ENCODE results near the gene APOE. TPM values are rescaled to one million over a fixed set of nuclear protein-coding genes. Genes with fewer than 3 reads are reported as not detected.

Gene APOE
- total and polyA plus RNA-seq, 2 of the 13 experiments (the other 11 are each of a cell fraction or from before 2014, with no cell fraction given), result 1,328 to 1,470 TPM

DNA sequence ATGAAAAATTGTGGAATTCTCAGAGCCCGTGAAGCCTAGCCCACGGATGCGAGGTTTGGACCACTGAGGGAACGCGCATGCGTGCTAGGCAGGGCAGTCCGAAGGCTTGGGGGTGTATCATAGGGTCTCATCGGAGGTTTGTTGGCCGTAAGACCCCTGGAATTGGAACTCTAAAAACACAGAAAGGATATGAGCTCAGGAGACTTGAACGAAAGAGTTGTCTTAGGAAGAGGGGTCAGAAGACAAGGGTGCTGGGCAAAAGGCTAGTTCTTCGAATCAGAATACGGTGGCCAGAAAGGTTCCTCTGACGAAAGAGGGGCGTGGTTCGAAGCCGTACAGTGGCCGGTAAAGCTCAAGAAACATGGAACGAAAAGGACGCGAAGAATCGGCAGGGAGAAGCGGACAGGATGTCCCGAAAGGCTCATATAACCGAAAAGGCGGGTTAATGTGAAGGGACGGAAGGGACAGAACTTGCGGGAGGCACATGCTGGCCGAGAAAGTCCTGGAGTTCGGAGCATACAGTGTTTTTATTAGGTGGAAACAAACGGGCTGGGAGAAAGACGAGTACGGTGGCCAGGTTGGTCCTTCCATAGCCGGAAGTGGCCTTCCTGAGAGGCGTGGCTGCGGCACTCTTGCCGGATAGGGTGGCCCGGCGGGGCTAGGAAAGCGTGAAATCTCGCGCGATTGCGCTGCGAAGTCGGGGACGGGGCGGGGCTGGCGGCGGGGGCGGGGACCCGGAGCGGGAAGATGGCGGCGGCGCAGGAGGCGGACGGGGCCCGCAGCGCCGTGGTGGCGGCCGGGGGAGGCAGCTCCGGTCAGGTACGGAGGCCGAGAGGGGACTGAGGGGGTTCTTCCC lies 49.3 kb downstream of the APOE start, which contains the start of gene CLPTM1:
Gene CLPTM1, plus strand, starts transcription at position 732 of the 856 bp plus-strand sequence. Its CDS starts 16 bp downstream, at position 748.
- DNase-seq (ENCODE audit: low spot score) (peak; percentile 91), FAIRE-seq (peak; percentile 26), ATAC-seq (peak; percentile 85)
- Histone ChIP-seq H2AFZ (ENCODE audit: low read length) (peak within 1 kb of the TSS; percentile 82), H3K79me2 (ENCODE audit: insufficient read depth, low read length) (peaks cover 50% of the 10 kb centered on the region), H3K36me3 (replicated peaks in 1 of 2; ENCODE audit: control insufficient read depth in 1 of 2, insufficient read depth in 2 of 2, low read length in 2 of 2) (peaks cover 3 to 5% of the 10 kb centered on the region in 2 experiments), H3K4me3 (replicated peaks in 1 of 3; ENCODE audit: insufficient read depth in 1 of 3, low read depth in 2 of 3, low read length in 3 of 3) (peak within 1 kb of the TSS; percentile 93 to 100 (median 99)), H3K27me3 (ENCODE audit: control insufficient read depth in 1 of 2, insufficient read depth in 2 of 2, low read length in 2 of 2) (no peaks in the 10 kb centered on the region; a peak in 1 of 5 replicates), H3K9ac (ENCODE audit: insufficient read depth, low read depth, low read length) (peak within 1 kb of the TSS; percentile 97), H3K27ac (ENCODE audit: extremely low read length, insufficient read depth, low read length) (peak within 1 kb of the TSS; percentile 91), H3K9me3 (ENCODE audit: low read length) (no peaks in the 10 kb centered on the region), H3K4me1 (ENCODE audit: insufficient read depth, low read length) (peaks cover 72% of the 10 kb centered on the region), H3K4me2 (ENCODE audit: low read depth, low read length) (peak within 1 kb of the TSS; percentile 96), H4K20me1 (ENCODE audit: insufficient read depth, low read length) (peaks cover 19% of the 10 kb centered on the region)
- intact Hi-C loops (cut with micrococcal nuclease; ENCODE audit: unreplicated experiment), result loop anchor here (10.0 kb wide), 1 partner anchor 110 kb away; the partner anchor contains the start of gene NECTIN2
- ChIA-PET CTCF (ENCODE audit: low intra/inter-chr PET ratio, low total read pairs) (interaction anchor here (1.4 kb wide), 1 partner anchor 51 kb away, joined by 4 read pairs; no protein-coding TSS in a partner anchor), POLR2A (interaction anchor here (0.6 to 5.2 kb wide), 18 partner anchors 9 to 142 kb away, joined by 3 to 57 read pairs (median 6); partner anchors contain the start of genes APOC1, APOC2, APOE and CLASRP)
- TSS peak; percentile 95 for BruUV-seq (replicated peaks)
- in situ Hi-C loops (cut with HindIII; ENCODE audit: extremely low pct_ligation_motif_present, low pct_unique_long_range_greater_than_20kb), result no loop called here
- WGBS (ENCODE audit: low lambda C conversion rate), result under 1% methylated on average over 34 of the region's 65 CpGs
- TF ChIP-seq ZNF83 (CRISPR knock-in tag; IDR thresholded peaks at IDR 0.05; ENCODE audit: borderline replicate concordance) (no peak), KDM5A (IDR thresholded peaks at IDR 0.05; ENCODE audit: borderline replicate concordance, low read length) (peak; percentile 98), TEAD2 (CRISPR knock-in tag; IDR thresholded peaks at IDR 0.05) (no peak), ZNF746 (CRISPR knock-in tag; IDR thresholded peaks at IDR 0.05) (no peak), GTF2F1 (IDR thresholded peaks at IDR 0.05; ENCODE audit: low read length) (no peak)
- TF ChIP-seq, protein P1, sequence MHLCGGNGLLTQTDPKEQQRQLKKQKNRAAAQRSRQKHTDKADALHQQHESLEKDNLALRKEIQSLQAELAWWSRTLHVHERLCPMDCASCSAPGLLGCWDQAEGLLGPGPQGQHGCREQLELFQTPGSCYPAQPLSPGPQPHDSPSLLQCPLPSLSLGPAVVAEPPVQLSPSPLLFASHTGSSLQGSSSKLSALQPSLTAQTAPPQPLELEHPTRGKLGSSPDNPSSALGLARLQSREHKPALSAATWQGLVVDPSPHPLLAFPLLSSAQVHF (CRISPR knock-in tag; IDR thresholded peaks at IDR 0.05), result no peak
- TF ChIP-seq, protein P2, sequence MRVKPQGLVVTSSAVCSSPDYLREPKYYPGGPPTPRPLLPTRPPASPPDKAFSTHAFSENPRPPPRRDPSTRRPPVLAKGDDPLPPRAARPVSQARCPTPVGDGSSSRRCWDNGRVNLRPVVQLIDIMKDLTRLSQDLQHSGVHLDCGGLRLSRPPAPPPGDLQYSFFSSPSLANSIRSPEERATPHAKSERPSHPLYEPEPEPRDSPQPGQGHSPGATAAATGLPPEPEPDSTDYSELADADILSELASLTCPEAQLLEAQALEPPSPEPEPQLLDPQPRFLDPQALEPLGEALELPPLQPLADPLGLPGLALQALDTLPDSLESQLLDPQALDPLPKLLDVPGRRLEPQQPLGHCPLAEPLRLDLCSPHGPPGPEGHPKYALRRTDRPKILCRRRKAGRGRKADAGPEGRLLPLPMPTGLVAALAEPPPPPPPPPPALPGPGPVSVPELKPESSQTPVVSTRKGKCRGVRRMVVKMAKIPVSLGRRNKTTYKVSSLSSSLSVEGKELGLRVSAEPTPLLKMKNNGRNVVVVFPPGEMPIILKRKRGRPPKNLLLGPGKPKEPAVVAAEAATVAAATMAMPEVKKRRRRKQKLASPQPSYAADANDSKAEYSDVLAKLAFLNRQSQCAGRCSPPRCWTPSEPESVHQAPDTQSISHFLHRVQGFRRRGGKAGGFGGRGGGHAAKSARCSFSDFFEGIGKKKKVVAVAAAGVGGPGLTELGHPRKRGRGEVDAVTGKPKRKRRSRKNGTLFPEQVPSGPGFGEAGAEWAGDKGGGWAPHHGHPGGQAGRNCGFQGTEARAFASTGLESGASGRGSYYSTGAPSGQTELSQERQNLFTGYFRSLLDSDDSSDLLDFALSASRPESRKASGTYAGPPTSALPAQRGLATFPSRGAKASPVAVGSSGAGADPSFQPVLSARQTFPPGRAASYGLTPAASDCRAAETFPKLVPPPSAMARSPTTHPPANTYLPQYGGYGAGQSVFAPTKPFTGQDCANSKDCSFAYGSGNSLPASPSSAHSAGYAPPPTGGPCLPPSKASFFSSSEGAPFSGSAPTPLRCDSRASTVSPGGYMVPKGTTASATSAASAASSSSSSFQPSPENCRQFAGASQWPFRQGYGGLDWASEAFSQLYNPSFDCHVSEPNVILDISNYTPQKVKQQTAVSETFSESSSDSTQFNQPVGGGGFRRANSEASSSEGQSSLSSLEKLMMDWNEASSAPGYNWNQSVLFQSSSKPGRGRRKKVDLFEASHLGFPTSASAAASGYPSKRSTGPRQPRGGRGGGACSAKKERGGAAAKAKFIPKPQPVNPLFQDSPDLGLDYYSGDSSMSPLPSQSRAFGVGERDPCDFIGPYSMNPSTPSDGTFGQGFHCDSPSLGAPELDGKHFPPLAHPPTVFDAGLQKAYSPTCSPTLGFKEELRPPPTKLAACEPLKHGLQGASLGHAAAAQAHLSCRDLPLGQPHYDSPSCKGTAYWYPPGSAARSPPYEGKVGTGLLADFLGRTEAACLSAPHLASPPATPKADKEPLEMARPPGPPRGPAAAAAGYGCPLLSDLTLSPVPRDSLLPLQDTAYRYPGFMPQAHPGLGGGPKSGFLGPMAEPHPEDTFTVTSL (CRISPR knock-in tag; IDR thresholded peaks at IDR 0.05; ENCODE audit: borderline replicate concordance), result no peak
- TF ChIP-seq, protein P3, sequence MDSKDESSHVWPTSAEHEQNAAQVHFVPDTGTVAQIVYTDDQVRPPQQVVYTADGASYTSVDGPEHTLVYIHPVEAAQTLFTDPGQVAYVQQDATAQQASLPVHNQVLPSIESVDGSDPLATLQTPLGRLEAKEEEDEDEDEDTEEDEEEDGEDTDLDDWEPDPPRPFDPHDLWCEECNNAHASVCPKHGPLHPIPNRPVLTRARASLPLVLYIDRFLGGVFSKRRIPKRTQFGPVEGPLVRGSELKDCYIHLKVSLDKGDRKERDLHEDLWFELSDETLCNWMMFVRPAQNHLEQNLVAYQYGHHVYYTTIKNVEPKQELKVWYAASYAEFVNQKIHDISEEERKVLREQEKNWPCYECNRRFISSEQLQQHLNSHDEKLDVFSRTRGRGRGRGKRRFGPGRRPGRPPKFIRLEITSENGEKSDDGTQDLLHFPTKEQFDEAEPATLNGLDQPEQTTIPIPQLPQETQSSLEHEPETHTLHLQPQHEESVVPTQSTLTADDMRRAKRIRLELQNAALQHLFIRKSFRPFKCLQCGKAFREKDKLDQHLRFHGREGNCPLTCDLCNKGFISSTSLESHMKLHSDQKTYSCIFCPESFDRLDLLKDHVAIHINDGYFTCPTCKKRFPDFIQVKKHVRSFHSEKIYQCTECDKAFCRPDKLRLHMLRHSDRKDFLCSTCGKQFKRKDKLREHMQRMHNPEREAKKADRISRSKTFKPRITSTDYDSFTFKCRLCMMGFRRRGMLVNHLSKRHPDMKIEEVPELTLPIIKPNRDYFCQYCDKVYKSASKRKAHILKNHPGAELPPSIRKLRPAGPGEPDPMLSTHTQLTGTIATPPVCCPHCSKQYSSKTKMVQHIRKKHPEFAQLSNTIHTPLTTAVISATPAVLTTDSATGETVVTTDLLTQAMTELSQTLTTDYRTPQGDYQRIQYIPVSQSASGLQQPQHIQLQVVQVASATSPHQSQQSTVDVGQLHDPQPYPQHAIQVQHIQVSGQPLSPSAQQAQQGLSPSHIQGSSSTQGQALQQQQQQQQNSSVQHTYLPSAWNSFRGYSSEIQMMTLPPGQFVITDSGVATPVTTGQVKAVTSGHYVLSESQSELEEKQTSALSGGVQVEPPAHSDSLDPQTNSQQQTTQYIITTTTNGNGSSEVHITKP (CRISPR knock-in tag; IDR thresholded peaks at IDR 0.05; ENCODE audit: low read depth), result 0 out of 2 replicates have a peak, but pooled peaks have one; percentile 15
- TF ChIP-seq, protein P4, sequence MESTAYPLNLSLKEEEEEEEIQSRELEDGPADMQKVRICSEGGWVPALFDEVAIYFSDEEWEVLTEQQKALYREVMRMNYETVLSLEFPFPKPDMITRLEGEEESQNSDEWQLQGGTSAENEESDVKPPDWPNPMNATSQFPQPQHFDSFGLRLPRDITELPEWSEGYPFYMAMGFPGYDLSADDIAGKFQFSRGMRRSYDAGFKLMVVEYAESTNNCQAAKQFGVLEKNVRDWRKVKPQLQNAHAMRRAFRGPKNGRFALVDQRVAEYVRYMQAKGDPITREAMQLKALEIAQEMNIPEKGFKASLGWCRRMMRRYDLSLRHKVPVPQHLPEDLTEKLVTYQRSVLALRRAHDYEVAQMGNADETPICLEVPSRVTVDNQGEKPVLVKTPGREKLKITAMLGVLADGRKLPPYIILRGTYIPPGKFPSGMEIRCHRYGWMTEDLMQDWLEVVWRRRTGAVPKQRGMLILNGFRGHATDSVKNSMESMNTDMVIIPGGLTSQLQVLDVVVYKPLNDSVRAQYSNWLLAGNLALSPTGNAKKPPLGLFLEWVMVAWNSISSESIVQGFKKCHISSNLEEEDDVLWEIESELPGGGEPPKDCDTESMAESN (CRISPR knock-in tag; conservative IDR thresholded peaks at IDR 0.05), result peak; percentile 85; the same call in 1 of the 2 replicates

Measured in HepG2 (cell line).